OCI-LY3 (cell line): ENCODE measurements around the gene AHSG.

Source experiments
- EZH2phosphoT487 ChIP-seq: fragments of 200-600 bp; shearing (Covaris generic); IDR thresholded peaks from 2 replicates; pipeline ENCODE4 v1.6.1; 2018; ENCODE audit warnings: antibody characterized with exemption, mixed run types, low read depth
- TF ChIP-seq, protein P1 (sequence below): fragments of 200-600, 300-600 bp; sonication (generic); IDR thresholded peaks from 2 replicates; pipeline ENCODE4 v1.5.1; 2014; ENCODE audit warnings: antibody characterized with exemption, low read length, low read depth

DNA sequence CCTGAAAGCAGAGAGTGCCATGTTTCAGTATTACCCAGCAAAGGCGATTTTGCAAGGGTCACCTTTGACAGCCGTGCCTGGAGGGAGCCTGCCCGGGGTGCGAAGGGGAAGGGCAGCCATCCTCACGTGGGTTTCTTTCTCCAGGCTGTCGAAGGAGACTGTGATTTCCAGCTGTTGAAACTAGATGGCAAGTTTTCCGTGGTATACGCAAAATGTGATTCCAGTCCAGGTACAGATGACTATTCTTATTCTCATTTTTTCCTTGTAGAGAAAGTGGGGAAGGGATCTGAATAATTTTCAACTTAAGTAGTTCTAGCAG is 3.4 kb downstream of the AHSG start:
- TF ChIP-seq, protein P1, sequence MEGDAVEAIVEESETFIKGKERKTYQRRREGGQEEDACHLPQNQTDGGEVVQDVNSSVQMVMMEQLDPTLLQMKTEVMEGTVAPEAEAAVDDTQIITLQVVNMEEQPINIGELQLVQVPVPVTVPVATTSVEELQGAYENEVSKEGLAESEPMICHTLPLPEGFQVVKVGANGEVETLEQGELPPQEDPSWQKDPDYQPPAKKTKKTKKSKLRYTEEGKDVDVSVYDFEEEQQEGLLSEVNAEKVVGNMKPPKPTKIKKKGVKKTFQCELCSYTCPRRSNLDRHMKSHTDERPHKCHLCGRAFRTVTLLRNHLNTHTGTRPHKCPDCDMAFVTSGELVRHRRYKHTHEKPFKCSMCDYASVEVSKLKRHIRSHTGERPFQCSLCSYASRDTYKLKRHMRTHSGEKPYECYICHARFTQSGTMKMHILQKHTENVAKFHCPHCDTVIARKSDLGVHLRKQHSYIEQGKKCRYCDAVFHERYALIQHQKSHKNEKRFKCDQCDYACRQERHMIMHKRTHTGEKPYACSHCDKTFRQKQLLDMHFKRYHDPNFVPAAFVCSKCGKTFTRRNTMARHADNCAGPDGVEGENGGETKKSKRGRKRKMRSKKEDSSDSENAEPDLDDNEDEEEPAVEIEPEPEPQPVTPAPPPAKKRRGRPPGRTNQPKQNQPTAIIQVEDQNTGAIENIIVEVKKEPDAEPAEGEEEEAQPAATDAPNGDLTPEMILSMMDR = no peak
- no peak for TF ChIP-seq EZH2phosphoT487
